HepG2 (cell line): Measurements from ENCODE around the gene ZNF48. TPM values are rescaled to one million over a fixed set of nuclear protein-coding genes. Genes with fewer than 3 reads are reported as not detected.
A peak's percentile ranks its signal among the peaks of the same experiment; 100 is the strongest.

ENCODE experiments used
- ELF1 ChIP-seq: sonication (generic); formaldehyde crosslinking; IDR thresholded peaks from 2 replicates; pipeline ENCODE4 v1.4.0; 2020; ENCODE audit warnings: missing genetic modification reagents
- ELF3 ChIP-seq: IDR thresholded peaks from 2 replicates; pipeline ENCODE4 v1.6.1; 2016; ENCODE audit warnings: missing genetic modification reagents, missing compliant biosample characterization
- NAIF1 ChIP-seq: sonication (generic); formaldehyde crosslinking; IDR thresholded peaks from 2 replicates; pipeline ENCODE4 v1.5.0; 2020; ENCODE audit warnings: mild to moderate bottlenecking, missing genetic modification reagents, borderline replicate concordance
- NONO ChIP-seq, 2 experiments: fragments of 450-650 bp in 1 of 2; sonication (generic) in 1 of 2; formaldehyde crosslinking in 1 of 2; IDR thresholded peaks in 1 of 2; conservative IDR thresholded peaks in 1 of 2; 2 replicates each; pipeline versions ENCODE4 v1.6.1 to v1.8.0; 2017 to 2022; ENCODE audit warnings: mild to moderate bottlenecking in 1 of 2, missing genetic modification reagents in 1 of 2, moderate library complexity in 1 of 2
- RBFOX2 ChIP-seq: fragments of 200-400 bp; formaldehyde crosslinking; IDR thresholded peaks from 2 replicates; pipeline ENCODE4 v1.6.1; 2017; ENCODE audit warnings: low read depth, mild to moderate bottlenecking, low read length
- RORA ChIP-seq: sonication (generic); formaldehyde crosslinking; IDR thresholded peaks from 2 replicates; pipeline ENCODE4 v1.5.0; 2020; ENCODE audit warnings: mild to moderate bottlenecking, missing genetic modification reagents, moderate library complexity
- RXRB ChIP-seq: IDR thresholded peaks from 2 replicates; pipeline ENCODE4 v1.6.1; 2016; ENCODE audit warnings: borderline replicate concordance, missing genetic modification reagents, missing compliant biosample characterization
- SRSF4 ChIP-seq: fragments of 200-400 bp; formaldehyde crosslinking; IDR thresholded peaks from one replicate; pipeline ENCODE4 v1.6.1; 2018; ENCODE audit warnings: mild to moderate bottlenecking, low read depth, low read length, moderate library complexity; ENCODE audit not compliant: poor library complexity, severe bottlenecking
- TOPORS ChIP-seq: sonication (generic); formaldehyde crosslinking; IDR thresholded peaks from 2 replicates; pipeline ENCODE4 v1.8.0; 2023; ENCODE audit warnings: mild to moderate bottlenecking, missing genetic modification reagents
- ZBTB3 ChIP-seq: sonication (generic); formaldehyde crosslinking; IDR thresholded peaks from 2 replicates; pipeline ENCODE4 v1.4.0; 2020; ENCODE audit warnings: low read depth, mild to moderate bottlenecking, moderate library complexity, missing genetic modification reagents, borderline replicate concordance
- ZNF382 ChIP-seq: sonication (generic); formaldehyde crosslinking; IDR thresholded peaks from 2 replicates; pipeline ENCODE4 v1.5.0; 2020; ENCODE audit warnings: missing genetic modification reagents, mild to moderate bottlenecking, borderline replicate concordance
- ZNF670 ChIP-seq: sonication (generic); formaldehyde crosslinking; IDR thresholded peaks from 2 replicates; pipeline ENCODE4 v1.8.0; 2022; ENCODE audit warnings: mild to moderate bottlenecking, missing genetic modification reagents, borderline replicate concordance
- ZSCAN20 ChIP-seq: sonication (generic); formaldehyde crosslinking; IDR thresholded peaks from 2 replicates; pipeline ENCODE4 v1.4.0; 2020; ENCODE audit warnings: missing genetic modification reagents, mild to moderate bottlenecking, borderline replicate concordance
- polyA plus RNA-seq, 8 experiments: library from polyadenylated mRNA; depleted of rRNA in 3 of 8; stranded (reverse) in 7 of 8; unstranded in 1 of 8; fragments of >200 nt; fragmentation: Illumina TruSeq in 4 of 8; extraction: Trizol in 4 of 8; gene quantifications; 2 replicates each; pipeline versions ENCODE4 v1.2.1 to v1.2.3, GENCODE V29; 2011 to 2016; ENCODE audit warnings: low read depth in 4 of 8, missing spikeins in 1 of 8, mixed read lengths in 1 of 8; ENCODE audit not compliant: insufficient read depth in 1 of 8
- total RNA-seq, 5 experiments: library from RNA; depleted of rRNA; stranded (reverse); fragments of >200 nt; fragmentation: Illumina TruSeq; extraction: Trizol; gene quantifications; 2 replicates each; pipeline ENCODE4 v1.2.3, GENCODE V29; 2016; ENCODE audit warnings: low read depth in 1 of 5
- TF ChIP-seq, protein P1 (sequence below), 2 experiments: IDR thresholded peaks; 2 replicates each; pipeline ENCODE4 v1.6.1; 2011 to 2012; ENCODE audit warnings: low read length in 2 of 2, borderline replicate concordance in 1 of 2, low read depth in 1 of 2, mild to moderate bottlenecking in 1 of 2, moderate library complexity in 1 of 2
- TF ChIP-seq, protein P2 (sequence below): sonication (generic); formaldehyde crosslinking; IDR thresholded peaks from 2 replicates; pipeline ENCODE4 v1.5.0; 2020; ENCODE audit warnings: missing genetic modification reagents
- TF ChIP-seq, protein P3 (sequence below): sonication (generic); formaldehyde crosslinking; IDR thresholded peaks from 2 replicates; pipeline ENCODE4 v1.9.0; 2021; ENCODE audit warnings: missing genetic modification reagents, borderline replicate concordance
- TF ChIP-seq, protein P4 (sequence below): sonication (generic); formaldehyde crosslinking; IDR thresholded peaks from 2 replicates; pipeline ENCODE4 v1.8.1; 2023; ENCODE audit warnings: missing genetic modification reagents, mild to moderate bottlenecking, borderline replicate concordance
- TF ChIP-seq, protein P5 (sequence below): sonication (generic); formaldehyde crosslinking; IDR thresholded peaks from 2 replicates; pipeline ENCODE4 v1.4.0; 2020; ENCODE audit warnings: missing genetic modification reagents, borderline replicate concordance

ZNF48 gene
- total and polyA plus RNA-seq, 2 of the 13 experiments (the other 11 are each of a cell fraction or from before 2014, with no cell fraction given) = 9.9 to 12.3 TPM

DNA sequence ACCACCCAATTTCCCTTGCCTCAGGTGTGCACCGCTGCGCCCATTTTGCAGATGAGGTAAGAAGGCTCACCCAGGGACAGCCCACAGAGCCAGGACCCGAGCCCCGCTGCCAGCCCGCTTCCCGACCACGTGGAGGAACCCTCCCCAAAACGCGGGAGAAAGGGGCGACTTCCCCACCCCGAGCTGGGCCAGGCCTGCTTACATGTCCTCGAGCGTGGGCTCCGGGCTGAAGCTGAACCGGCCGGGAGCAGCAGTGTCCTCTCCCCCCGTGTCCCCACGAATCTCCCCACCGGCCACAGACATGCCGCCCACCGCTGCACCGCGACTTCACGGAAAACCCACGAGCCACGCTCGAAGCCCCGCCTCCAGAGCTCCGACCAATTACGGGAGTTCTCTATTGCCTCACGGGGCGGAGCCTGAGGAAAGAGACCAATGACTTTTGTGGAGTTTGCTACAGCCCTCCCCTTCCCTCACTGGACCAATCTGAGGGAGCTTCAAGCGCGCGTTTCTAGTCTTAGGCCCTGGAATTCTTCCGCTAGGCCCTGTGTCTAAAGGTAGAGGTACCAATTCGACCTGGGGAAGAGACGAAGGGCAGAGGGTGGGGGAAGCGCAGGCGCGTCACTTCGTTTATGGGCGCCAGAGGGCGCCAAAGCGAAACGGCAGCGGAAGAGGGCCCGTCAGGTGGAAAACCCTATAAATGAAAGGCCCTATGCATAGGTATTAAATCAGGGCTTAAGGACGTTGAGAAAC, 34.6 kb downstream of the ZNF48 start, which contains the start of gene DCTPP1 (continued):
- TF ChIP-seq, protein P1, sequence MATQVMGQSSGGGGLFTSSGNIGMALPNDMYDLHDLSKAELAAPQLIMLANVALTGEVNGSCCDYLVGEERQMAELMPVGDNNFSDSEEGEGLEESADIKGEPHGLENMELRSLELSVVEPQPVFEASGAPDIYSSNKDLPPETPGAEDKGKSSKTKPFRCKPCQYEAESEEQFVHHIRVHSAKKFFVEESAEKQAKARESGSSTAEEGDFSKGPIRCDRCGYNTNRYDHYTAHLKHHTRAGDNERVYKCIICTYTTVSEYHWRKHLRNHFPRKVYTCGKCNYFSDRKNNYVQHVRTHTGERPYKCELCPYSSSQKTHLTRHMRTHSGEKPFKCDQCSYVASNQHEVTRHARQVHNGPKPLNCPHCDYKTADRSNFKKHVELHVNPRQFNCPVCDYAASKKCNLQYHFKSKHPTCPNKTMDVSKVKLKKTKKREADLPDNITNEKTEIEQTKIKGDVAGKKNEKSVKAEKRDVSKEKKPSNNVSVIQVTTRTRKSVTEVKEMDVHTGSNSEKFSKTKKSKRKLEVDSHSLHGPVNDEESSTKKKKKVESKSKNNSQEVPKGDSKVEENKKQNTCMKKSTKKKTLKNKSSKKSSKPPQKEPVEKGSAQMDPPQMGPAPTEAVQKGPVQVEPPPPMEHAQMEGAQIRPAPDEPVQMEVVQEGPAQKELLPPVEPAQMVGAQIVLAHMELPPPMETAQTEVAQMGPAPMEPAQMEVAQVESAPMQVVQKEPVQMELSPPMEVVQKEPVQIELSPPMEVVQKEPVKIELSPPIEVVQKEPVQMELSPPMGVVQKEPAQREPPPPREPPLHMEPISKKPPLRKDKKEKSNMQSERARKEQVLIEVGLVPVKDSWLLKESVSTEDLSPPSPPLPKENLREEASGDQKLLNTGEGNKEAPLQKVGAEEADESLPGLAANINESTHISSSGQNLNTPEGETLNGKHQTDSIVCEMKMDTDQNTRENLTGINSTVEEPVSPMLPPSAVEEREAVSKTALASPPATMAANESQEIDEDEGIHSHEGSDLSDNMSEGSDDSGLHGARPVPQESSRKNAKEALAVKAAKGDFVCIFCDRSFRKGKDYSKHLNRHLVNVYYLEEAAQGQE (IDR thresholded peaks at IDR 0.05; ENCODE audit: borderline replicate concordance in 1 of 2, low read depth in 1 of 2, low read length in 2 of 2) = peak in 1 of 2 experiments; percentile 29; a peak in 1 of 4 replicates
- TF ChIP-seq ZBTB3 (CRISPR knock-in tag) (peak; percentile 97), TOPORS (CRISPR knock-in tag) (peak; percentile 95), ZSCAN20 (CRISPR knock-in tag) (peak; percentile 69; the same call in 1 of the 2 replicates), RBFOX2 (peak; percentile 82), RXRB (peak; percentile 63; the same call in 1 of the 2 replicates), ZNF670 (CRISPR knock-in tag) (no peak; the same call in 1 of the 2 replicates), ELF1 (CRISPR knock-in tag) (peak; percentile 86), ELF3 (CRISPR knock-in tag) (peak; percentile 84), NAIF1 (CRISPR knock-in tag) (no peak), SRSF4 (no peak), NONO (IDR thresholded peaks at IDR 0.05) (no peak), NONO (CRISPR knock-in tag; conservative IDR thresholded peaks at IDR 0.05) (peak; percentile 91), ZNF382 (CRISPR knock-in tag) (no peak), RORA (CRISPR knock-in tag) (no peak)
- TF ChIP-seq, protein P2, sequence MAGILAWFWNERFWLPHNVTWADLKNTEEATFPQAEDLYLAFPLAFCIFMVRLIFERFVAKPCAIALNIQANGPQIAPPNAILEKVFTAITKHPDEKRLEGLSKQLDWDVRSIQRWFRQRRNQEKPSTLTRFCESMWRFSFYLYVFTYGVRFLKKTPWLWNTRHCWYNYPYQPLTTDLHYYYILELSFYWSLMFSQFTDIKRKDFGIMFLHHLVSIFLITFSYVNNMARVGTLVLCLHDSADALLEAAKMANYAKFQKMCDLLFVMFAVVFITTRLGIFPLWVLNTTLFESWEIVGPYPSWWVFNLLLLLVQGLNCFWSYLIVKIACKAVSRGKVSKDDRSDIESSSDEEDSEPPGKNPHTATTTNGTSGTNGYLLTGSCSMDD (CRISPR knock-in tag) = no peak
- TF ChIP-seq, protein P3, sequence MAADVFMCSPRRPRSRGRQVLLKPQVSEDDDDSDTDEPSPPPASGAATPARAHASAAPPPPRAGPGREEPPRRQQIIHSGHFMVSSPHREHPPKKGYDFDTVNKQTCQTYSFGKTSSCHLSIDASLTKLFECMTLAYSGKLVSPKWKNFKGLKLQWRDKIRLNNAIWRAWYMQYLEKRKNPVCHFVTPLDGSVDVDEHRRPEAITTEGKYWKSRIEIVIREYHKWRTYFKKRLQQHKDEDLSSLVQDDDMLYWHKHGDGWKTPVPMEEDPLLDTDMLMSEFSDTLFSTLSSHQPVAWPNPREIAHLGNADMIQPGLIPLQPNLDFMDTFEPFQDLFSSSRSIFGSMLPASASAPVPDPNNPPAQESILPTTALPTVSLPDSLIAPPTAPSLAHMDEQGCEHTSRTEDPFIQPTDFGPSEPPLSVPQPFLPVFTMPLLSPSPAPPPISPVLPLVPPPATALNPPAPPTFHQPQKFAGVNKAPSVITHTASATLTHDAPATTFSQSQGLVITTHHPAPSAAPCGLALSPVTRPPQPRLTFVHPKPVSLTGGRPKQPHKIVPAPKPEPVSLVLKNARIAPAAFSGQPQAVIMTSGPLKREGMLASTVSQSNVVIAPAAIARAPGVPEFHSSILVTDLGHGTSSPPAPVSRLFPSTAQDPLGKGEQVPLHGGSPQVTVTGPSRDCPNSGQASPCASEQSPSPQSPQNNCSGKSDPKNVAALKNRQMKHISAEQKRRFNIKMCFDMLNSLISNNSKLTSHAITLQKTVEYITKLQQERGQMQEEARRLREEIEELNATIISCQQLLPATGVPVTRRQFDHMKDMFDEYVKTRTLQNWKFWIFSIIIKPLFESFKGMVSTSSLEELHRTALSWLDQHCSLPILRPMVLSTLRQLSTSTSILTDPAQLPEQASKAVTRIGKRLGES (CRISPR knock-in tag) = peak; percentile 52; the same call in 1 of the 2 replicates
- TF ChIP-seq, protein P4, sequence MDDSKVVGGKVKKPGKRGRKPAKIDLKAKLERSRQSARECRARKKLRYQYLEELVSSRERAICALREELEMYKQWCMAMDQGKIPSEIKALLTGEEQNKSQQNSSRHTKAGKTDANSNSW = no peak; the same call in 1 of the 2 replicates
- TF ChIP-seq, protein P5, sequence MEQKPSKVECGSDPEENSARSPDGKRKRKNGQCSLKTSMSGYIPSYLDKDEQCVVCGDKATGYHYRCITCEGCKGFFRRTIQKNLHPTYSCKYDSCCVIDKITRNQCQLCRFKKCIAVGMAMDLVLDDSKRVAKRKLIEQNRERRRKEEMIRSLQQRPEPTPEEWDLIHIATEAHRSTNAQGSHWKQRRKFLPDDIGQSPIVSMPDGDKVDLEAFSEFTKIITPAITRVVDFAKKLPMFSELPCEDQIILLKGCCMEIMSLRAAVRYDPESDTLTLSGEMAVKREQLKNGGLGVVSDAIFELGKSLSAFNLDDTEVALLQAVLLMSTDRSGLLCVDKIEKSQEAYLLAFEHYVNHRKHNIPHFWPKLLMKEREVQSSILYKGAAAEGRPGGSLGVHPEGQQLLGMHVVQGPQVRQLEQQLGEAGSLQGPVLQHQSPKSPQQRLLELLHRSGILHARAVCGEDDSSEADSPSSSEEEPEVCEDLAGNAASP (CRISPR knock-in tag) = peak; percentile 35
